ENCODE results near the gene IGLL5.

Gene IGLL5

GRCh38 chr22:22941831-22942510 is 54.4 kb downstream of the IGLL5 start:
- DNase-seq, result no peak

- DNase-seq, result peak; percentile 74
Measured at GRCh38 chr22:22942511-22943329, 55.1 kb downstream of the IGLL5 start.

DNA sequence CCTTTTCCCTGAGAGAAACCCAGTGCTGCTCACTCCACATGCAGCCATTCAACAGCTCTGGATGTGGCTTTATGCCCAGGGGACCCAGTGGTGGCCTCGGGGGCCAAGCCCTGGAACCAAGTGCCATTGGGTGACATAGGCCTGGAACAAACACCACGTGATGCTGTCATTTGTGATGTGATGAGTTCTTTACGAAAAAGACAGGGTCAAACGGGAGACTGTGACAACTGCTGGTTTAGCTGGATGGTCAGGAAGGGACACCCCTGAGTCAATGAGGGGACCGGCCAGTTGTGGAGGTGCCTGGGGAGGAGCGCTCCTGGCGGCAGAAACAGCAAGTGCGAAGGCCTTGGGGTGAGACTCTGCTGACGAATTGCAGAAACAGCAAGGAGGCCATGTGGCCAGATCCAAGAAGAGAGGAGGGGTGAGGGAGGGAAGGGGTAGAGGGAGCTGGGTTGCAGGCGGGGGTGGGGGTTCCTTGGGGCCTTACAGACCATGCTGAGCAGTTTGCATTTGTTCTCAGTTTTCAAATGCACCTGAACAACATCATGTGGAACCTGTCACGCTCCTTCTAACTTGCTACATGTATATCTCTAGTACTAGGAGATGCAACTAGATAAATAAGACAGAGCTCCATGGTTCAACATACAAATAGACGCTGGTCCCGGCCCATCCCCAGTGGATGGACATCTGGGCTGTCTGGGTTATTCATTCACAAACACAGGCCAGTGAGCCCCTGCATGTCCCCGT is 56.1 kb downstream of the IGLL5 start:
- DNase-seq, result no peak

- DNase-seq, result no peak
Measured at GRCh38 chr22:22944268-22944985, 56.8 kb downstream of the IGLL5 start.

GRCh38 chr22:22945195-22945594 is 57.6 kb downstream of the IGLL5 start:
- no peak for DNase-seq

Data from CD4-positive, alpha-beta T cell treated with Interleukin-21 for 1 hour (primary cell).